ENCODE data around the gene EVC. TPM values are rescaled to one million over a fixed set of nuclear protein-coding genes. Genes with fewer than 3 reads are reported as not detected.

EVC gene
- total and polyA plus RNA-seq, 2 of the 8 experiments (the other 6 are each of a cell fraction or from before 2014, with no cell fraction given) = 2.6 to 9.8 TPM

GRCh38 chr4:5843573-5844530, 132.9 kb downstream of the EVC start:
- no peak for TF ChIP-seq MAX (IDR thresholded peaks at IDR 0.05)
- TF ChIP-seq JUN (IDR thresholded peaks at IDR 0.05; ENCODE audit: low read depth, low read length) = no peak
- no peak for TF ChIP-seq TAF1 (IDR thresholded peaks at IDR 0.05; ENCODE audit: low read depth, low read length)
- TF ChIP-seq SRF (IDR thresholded peaks at IDR 0.05; ENCODE audit: low read depth, low read length) = no peak
- no peak for TF ChIP-seq MAFK (IDR thresholded peaks at IDR 0.05; ENCODE audit: low read depth, low read length)
- TF ChIP-seq NRF1 (IDR thresholded peaks at IDR 0.05; ENCODE audit: low read depth, low read length) = no peak
- no peak for TF ChIP-seq KDM4A (IDR thresholded peaks at IDR 0.05; ENCODE audit: low read depth, low read length, severe bottlenecking)
- no peak for TF ChIP-seq SIRT6 (IDR thresholded peaks at IDR 0.05; ENCODE audit: low read length)
- Histone ChIP-seq H4K20me1 (replicated peaks in 1 of 2; ENCODE audit: control insufficient read depth in 1 of 2, insufficient read depth in 2 of 2, low read length in 2 of 2) (peaks cover 0 to 7% of the 10 kb centered on the region in 2 experiments), H3K18ac (ENCODE audit: extremely low read depth, low read length) (no peak overlapping the region), H2BK5ac (ENCODE audit: low read depth, low read length) (no peak overlapping the region), H2BK12ac (ENCODE audit: low read depth, low read length) (no peak overlapping the region), H3K27ac (ENCODE audit: low read depth, low read length) (no peak overlapping the region), H3K4me1 (replicated peaks in 1 of 4; ENCODE audit: control insufficient read depth in 3 of 4, insufficient read depth in 4 of 4, low read length in 3 of 4) (no peaks in the 10 kb centered on the region), H2AFZ (ENCODE audit: low read length) (no peak overlapping the region), H3K27me3 (replicated peaks in 1 of 4; ENCODE audit: control insufficient read depth in 3 of 4, extremely low read depth in 1 of 4, insufficient read depth in 3 of 4, low read length in 3 of 4) (no peaks in the 10 kb centered on the region), H3K14ac (ENCODE audit: insufficient read length) (no peak overlapping the region), H3K4me3 (ENCODE audit: extremely low read depth in 1 of 4, insufficient read depth in 2 of 4, low read depth in 3 of 4, low read length in 4 of 4) (no peak overlapping the region), H3K79me2 (ENCODE audit: control insufficient read depth in 1 of 2, insufficient read depth in 2 of 2, low read length in 2 of 2) (no peaks in the 10 kb centered on the region), H2AK5ac (ENCODE audit: low read depth, low read length) (no peak overlapping the region), H3K79me1 (ENCODE audit: low read depth, low read length) (no peaks in the 10 kb centered on the region), H3K23me2 (ENCODE audit: low read depth, low read length) (peaks cover 2% of the 10 kb centered on the region; the same call in 1 of the 2 replicates), H3K4ac (replicated peaks; ENCODE audit: insufficient read length, low read depth, low read length) (no peak overlapping the region), H3K36me3 (ENCODE audit: control insufficient read depth in 2 of 4, insufficient read depth in 4 of 4, low read length in 3 of 4) (peaks cover 13 to 55% (median 44%) of the 10 kb centered on the region in 4 experiments), H2BK15ac (ENCODE audit: low read length) (no peak overlapping the region), H3K9me3 (ENCODE audit: insufficient read depth in 2 of 2, low read depth in 1 of 2, low read length in 1 of 2) (no peaks in the 10 kb centered on the region), H3K9ac (replicated peaks in 1 of 4; ENCODE audit: extremely low read depth in 1 of 4, low read depth in 3 of 4, low read length in 3 of 4) (no peak overlapping the region), H4K8ac (ENCODE audit: extremely low read depth, insufficient read depth, low read length) (no peak overlapping the region), H3K56ac (replicated peaks; ENCODE audit: insufficient read length, low read depth, low read length) (no peak overlapping the region), H3K4me2 (ENCODE audit: insufficient read depth in 1 of 2, low read depth in 2 of 2, low read length in 2 of 2) (no peak overlapping the region), H2BK120ac (replicated peaks; ENCODE audit: low read depth, low read length) (no peak overlapping the region), H4K5ac (ENCODE audit: insufficient read length, low read depth, low read length) (no peak overlapping the region), H2BK20ac (ENCODE audit: low read length) (no peak overlapping the region), H4K91ac (replicated peaks; ENCODE audit: insufficient read length, low read length) (no peak overlapping the region), H3K23ac (ENCODE audit: insufficient read length) (no peak overlapping the region)
- ChIA-PET POLR2A (ENCODE audit: partially characterized antibody) (interaction anchor here (0.8 kb wide), 2 partner anchors 8 to 127 kb away, joined by 3 to 4 read pairs; no protein-coding TSS in a partner anchor), CTCF (ENCODE audit: partially characterized antibody) (interaction anchor here (0.6 to 2.4 kb wide), 10 partner anchors 9 to 545 kb away, joined by 3 to 9 read pairs (median 3); no protein-coding TSS in a partner anchor)
- FAIRE-seq (no peak), DNase-seq (ENCODE audit: low read depth in 1 of 2, low spot score in 2 of 2) (no peak)
- WGBS, 2 experiments (ENCODE audit: extremely low coverage in 1 of 2, insufficient coverage in 1 of 2, insufficient read length in 1 of 2, insufficient replicate concordance in 2 of 2, low coverage in 1 of 2, low lambda C conversion rate in 2 of 2, missing lambda C conversion rate in 1 of 2) = 91% methylated on average over 16 of the region's 18 CpGs; no CpG with 5 or more reads in 1 of the 2 experiments

Data from H1 (cell line).